WTC11 (cell line): ENCODE measurements around the gene BMPER.

ENCODE experiments used
- CREB1 ChIP-seq: sonication (generic); formaldehyde crosslinking; IDR thresholded peaks from 2 replicates; pipeline ENCODE4 v1.8.0; 2023; ENCODE audit warnings: mild to moderate bottlenecking, missing genetic modification reagents
- E2F1 ChIP-seq: sonication (generic); formaldehyde crosslinking; IDR thresholded peaks from 2 replicates; pipeline ENCODE4 v1.8.0; 2022; ENCODE audit warnings: mild to moderate bottlenecking, missing genetic modification reagents
- RELA ChIP-seq: sonication (generic); formaldehyde crosslinking; IDR thresholded peaks from 2 replicates; pipeline ENCODE4 v1.8.1; 2022; ENCODE audit warnings: missing genetic modification reagents, mild to moderate bottlenecking, borderline replicate concordance
- TEAD4 ChIP-seq: sonication (generic); formaldehyde crosslinking; IDR thresholded peaks from 2 replicates; pipeline ENCODE4 v1.8.0; 2022; ENCODE audit warnings: mild to moderate bottlenecking, missing genetic modification reagents
- TP53 ChIP-seq: sonication (generic); formaldehyde crosslinking; IDR thresholded peaks from 2 replicates; pipeline ENCODE4 v1.8.1; 2023; ENCODE audit warnings: mild to moderate bottlenecking, missing genetic modification reagents
- TF ChIP-seq, protein P1 (sequence below): sonication (generic); formaldehyde crosslinking; IDR thresholded peaks from 2 replicates; pipeline ENCODE4 v1.8.1; 2023; ENCODE audit warnings: mild to moderate bottlenecking, missing genetic modification reagents, moderate library complexity
- TF ChIP-seq, protein P2 (sequence below): sonication (generic); formaldehyde crosslinking; IDR thresholded peaks from 2 replicates; pipeline ENCODE4 v1.8.0; 2023; ENCODE audit warnings: missing genetic modification reagents
- TF ChIP-seq, protein P3 (sequence below): fragments of 200-600 bp; IDR thresholded peaks from 2 replicates; pipeline ENCODE4 v1.8.0; 2022; ENCODE audit warnings: antibody characterized with exemption

- TF ChIP-seq, protein P1, sequence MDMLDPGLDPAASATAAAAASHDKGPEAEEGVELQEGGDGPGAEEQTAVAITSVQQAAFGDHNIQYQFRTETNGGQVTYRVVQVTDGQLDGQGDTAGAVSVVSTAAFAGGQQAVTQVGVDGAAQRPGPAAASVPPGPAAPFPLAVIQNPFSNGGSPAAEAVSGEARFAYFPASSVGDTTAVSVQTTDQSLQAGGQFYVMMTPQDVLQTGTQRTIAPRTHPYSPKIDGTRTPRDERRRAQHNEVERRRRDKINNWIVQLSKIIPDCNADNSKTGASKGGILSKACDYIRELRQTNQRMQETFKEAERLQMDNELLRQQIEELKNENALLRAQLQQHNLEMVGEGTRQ (CRISPR knock-in tag), result no peak
- TF ChIP-seq, protein P2, sequence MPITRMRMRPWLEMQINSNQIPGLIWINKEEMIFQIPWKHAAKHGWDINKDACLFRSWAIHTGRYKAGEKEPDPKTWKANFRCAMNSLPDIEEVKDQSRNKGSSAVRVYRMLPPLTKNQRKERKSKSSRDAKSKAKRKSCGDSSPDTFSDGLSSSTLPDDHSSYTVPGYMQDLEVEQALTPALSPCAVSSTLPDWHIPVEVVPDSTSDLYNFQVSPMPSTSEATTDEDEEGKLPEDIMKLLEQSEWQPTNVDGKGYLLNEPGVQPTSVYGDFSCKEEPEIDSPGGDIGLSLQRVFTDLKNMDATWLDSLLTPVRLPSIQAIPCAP (CRISPR knock-in tag), result no peak
- TF ChIP-seq TEAD4 (CRISPR knock-in tag) (no peak), CREB1 (CRISPR knock-in tag) (no peak), TP53 (CRISPR knock-in tag) (no peak), RELA (CRISPR knock-in tag) (no peak), E2F1 (CRISPR knock-in tag) (no peak)
- TF ChIP-seq, protein P3, sequence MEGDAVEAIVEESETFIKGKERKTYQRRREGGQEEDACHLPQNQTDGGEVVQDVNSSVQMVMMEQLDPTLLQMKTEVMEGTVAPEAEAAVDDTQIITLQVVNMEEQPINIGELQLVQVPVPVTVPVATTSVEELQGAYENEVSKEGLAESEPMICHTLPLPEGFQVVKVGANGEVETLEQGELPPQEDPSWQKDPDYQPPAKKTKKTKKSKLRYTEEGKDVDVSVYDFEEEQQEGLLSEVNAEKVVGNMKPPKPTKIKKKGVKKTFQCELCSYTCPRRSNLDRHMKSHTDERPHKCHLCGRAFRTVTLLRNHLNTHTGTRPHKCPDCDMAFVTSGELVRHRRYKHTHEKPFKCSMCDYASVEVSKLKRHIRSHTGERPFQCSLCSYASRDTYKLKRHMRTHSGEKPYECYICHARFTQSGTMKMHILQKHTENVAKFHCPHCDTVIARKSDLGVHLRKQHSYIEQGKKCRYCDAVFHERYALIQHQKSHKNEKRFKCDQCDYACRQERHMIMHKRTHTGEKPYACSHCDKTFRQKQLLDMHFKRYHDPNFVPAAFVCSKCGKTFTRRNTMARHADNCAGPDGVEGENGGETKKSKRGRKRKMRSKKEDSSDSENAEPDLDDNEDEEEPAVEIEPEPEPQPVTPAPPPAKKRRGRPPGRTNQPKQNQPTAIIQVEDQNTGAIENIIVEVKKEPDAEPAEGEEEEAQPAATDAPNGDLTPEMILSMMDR, result no peak
Measured at GRCh38 chr7:34059136-34059828, 153.9 kb downstream of the BMPER start.
